Mesenchymal stem cell (in vitro differentiated cells and primary cell): ENCODE results near the gene TIMM8B.
A peak's percentile ranks its signal among the peaks of the same experiment; 100 is the strongest.
"Not testable (repeated sequence)": the region's sequence is repeated elsewhere in the genome, so short reads cannot be mapped to it uniquely, and the experiment has no call there.

Experiments used
- DNase-seq: peaks from one replicate; pipeline ENCODE4 v3.0.0-alpha.2; 2013
- H2AFZ ChIP-seq: one replicate; pipeline ENCODE4 v1.6.1; 2013; ENCODE audit warnings: low read depth, mild to moderate bottlenecking, control low read depth, inconsistent platforms, low read length, moderate library complexity
- H2AK5ac ChIP-seq: 2 replicates; pipeline ENCODE4 v1.6.1; 2013; ENCODE audit warnings: low read length, moderate library complexity, mild to moderate bottlenecking, inconsistent platforms; ENCODE audit not compliant: severe bottlenecking
- H2BK120ac ChIP-seq: one replicate; pipeline ENCODE4 v1.6.1; 2013; ENCODE audit warnings: low read depth, mild to moderate bottlenecking, inconsistent platforms, low read length, moderate library complexity
- H2BK12ac ChIP-seq, 2 experiments: one replicate each; pipeline ENCODE4 v1.6.1; 2013; ENCODE audit warnings: inconsistent platforms in 2 of 2, low read length in 2 of 2, mild to moderate bottlenecking in 2 of 2, moderate library complexity in 2 of 2, control low read depth in 1 of 2
- H2BK15ac ChIP-seq: one replicate; pipeline ENCODE4 v1.6.1; 2013; ENCODE audit warnings: mild to moderate bottlenecking, low read depth, inconsistent platforms; ENCODE audit not compliant: poor library complexity, severe bottlenecking
- H2BK5ac ChIP-seq: 2 replicates; pipeline ENCODE4 v1.6.1; 2013; ENCODE audit warnings: low read depth, mild to moderate bottlenecking, low read length, control low read depth, inconsistent platforms; ENCODE audit not compliant: poor library complexity, severe bottlenecking
- H3K14ac ChIP-seq, 2 experiments: one replicate each; pipeline ENCODE4 v1.6.1; 2013; ENCODE audit warnings: inconsistent platforms in 2 of 2, low read length in 2 of 2, control low read depth in 1 of 2, mild to moderate bottlenecking in 1 of 2, moderate library complexity in 1 of 2
- H3K18ac ChIP-seq, 2 experiments: one replicate each; pipeline ENCODE4 v1.6.1; 2013; ENCODE audit warnings: inconsistent platforms in 2 of 2, low read length in 2 of 2, control low read depth in 1 of 2, low read depth in 1 of 2, mild to moderate bottlenecking in 1 of 2
- H3K23ac ChIP-seq, 2 experiments: one replicate each; pipeline ENCODE4 v1.6.1; 2013; ENCODE audit warnings: inconsistent platforms in 2 of 2, low read length in 2 of 2, mild to moderate bottlenecking in 2 of 2, moderate library complexity in 2 of 2, control low read depth in 1 of 2
- H3K27ac ChIP-seq: 2 replicates; pipeline ENCODE4 v1.5.1; 2013; ENCODE audit warnings: mild to moderate bottlenecking, moderate library complexity, low read length, control low read depth, inconsistent platforms; ENCODE audit not compliant: poor library complexity, severe bottlenecking
- H3K27me3 ChIP-seq, 2 experiments: 2 replicates each; pipeline versions ENCODE4 v1.6.1 to v1.7.0; 2013; ENCODE audit warnings: low read length in 2 of 2, mild to moderate bottlenecking in 2 of 2, moderate library complexity in 2 of 2, control low read depth in 1 of 2, inconsistent platforms in 1 of 2; ENCODE audit not compliant: control insufficient read depth in 1 of 2, insufficient read depth in 1 of 2
- H3K36me3 ChIP-seq, 2 experiments: 2 replicates each; pipeline versions ENCODE4 v1.6.1 to v1.7.0; 2013; ENCODE audit warnings: low read length in 2 of 2, control low read depth in 1 of 2, inconsistent platforms in 1 of 2, low read depth in 1 of 2, mild to moderate bottlenecking in 1 of 2; ENCODE audit not compliant: insufficient read depth in 2 of 2, control insufficient read depth in 1 of 2
- H3K4ac ChIP-seq, 2 experiments: one replicate each; pipeline ENCODE4 v1.6.1; 2013; ENCODE audit warnings: inconsistent platforms in 2 of 2, low read length in 2 of 2, mild to moderate bottlenecking in 2 of 2, moderate library complexity in 2 of 2, control low read depth in 1 of 2, low read depth in 1 of 2
- H3K4me1 ChIP-seq: 2 replicates; pipeline ENCODE4 v1.6.1; 2013; ENCODE audit warnings: low read depth, low read length, control low read depth; ENCODE audit not compliant: control insufficient read depth, insufficient read depth
- H3K4me2 ChIP-seq: 2 replicates; pipeline ENCODE4 v1.6.1; 2013; ENCODE audit warnings: low read length, mild to moderate bottlenecking, inconsistent platforms; ENCODE audit not compliant: poor library complexity, severe bottlenecking
- H3K4me3 ChIP-seq, 2 experiments: 2 replicates each; pipeline versions ENCODE4 v1.5.1 to v1.7.0; 2013; ENCODE audit warnings: low read length in 2 of 2, mild to moderate bottlenecking in 2 of 2, control low read depth in 1 of 2, low read depth in 1 of 2; ENCODE audit not compliant: insufficient read depth in 1 of 2
- H3K79me1 ChIP-seq: replicated peaks from 2 replicates; pipeline ENCODE4 v1.6.1; 2013; ENCODE audit warnings: mild to moderate bottlenecking, control low read depth, low read length, inconsistent platforms; ENCODE audit not compliant: poor library complexity, severe bottlenecking
- H3K9ac ChIP-seq: 2 replicates; pipeline ENCODE4 v1.7.0; 2013; ENCODE audit warnings: mild to moderate bottlenecking, low read length, moderate library complexity
- H3K9me3 ChIP-seq: 2 replicates; pipeline ENCODE4 v1.7.0; 2013; ENCODE audit warnings: mild to moderate bottlenecking, low read length; ENCODE audit not compliant: control insufficient read depth
- H4K8ac ChIP-seq: one replicate; pipeline ENCODE4 v1.6.1; 2013; ENCODE audit warnings: inconsistent platforms, mild to moderate bottlenecking, low read length, moderate library complexity
- H4K91ac ChIP-seq: one replicate; pipeline ENCODE4 v1.6.1; 2013; ENCODE audit warnings: mild to moderate bottlenecking, low read length, inconsistent platforms
- WGBS: methylation state at CpG from one replicate; pipeline ENCODE4 v1.1.7; 2013; ENCODE audit warnings: mixed read lengths; 5-methylcytosine and 5-hydroxymethylcytosine counted together

TIMM8B gene

GRCh38 chr11:112048256-112048655 is 38.3 kb downstream of the TIMM8B start:
- not testable (repeated sequence) for H3K9me3 ChIP-seq, H2AFZ ChIP-seq, H3K9ac ChIP-seq, H3K4me3 ChIP-seq, H3K4ac ChIP-seq, H2BK12ac ChIP-seq, H2BK15ac ChIP-seq, H3K4me2 ChIP-seq, H2BK5ac ChIP-seq, H4K8ac ChIP-seq, H2BK120ac ChIP-seq, H3K27ac ChIP-seq, H2AK5ac ChIP-seq, H3K14ac ChIP-seq, DNase-seq, H3K27me3 ChIP-seq, H3K23ac ChIP-seq, H3K4me1 ChIP-seq, H4K91ac ChIP-seq, H3K18ac ChIP-seq
- WGBS, result 98% methylated on average over 2 of the region's 3 CpGs
- Histone ChIP-seq H3K79me1 (peaks cover 13% of the 10 kb centered on the region), H3K36me3 (peaks cover 16 to 84% of the 10 kb centered on the region in 2 experiments)

- not testable (repeated sequence) for H2BK120ac ChIP-seq, H2AFZ ChIP-seq, H3K4me3 ChIP-seq, H3K14ac ChIP-seq, H3K23ac ChIP-seq, H3K9me3 ChIP-seq, H2BK5ac ChIP-seq, H3K18ac ChIP-seq, H3K4me1 ChIP-seq, H3K4ac ChIP-seq, H4K91ac ChIP-seq, H3K4me2 ChIP-seq, H2AK5ac ChIP-seq, H2BK15ac ChIP-seq, H2BK12ac ChIP-seq, H3K27ac ChIP-seq, DNase-seq, H3K9ac ChIP-seq, H3K27me3 ChIP-seq, H4K8ac ChIP-seq
- H3K36me3 ChIP-seq, result peaks cover 13 to 80% of the 10 kb centered on the region in 2 experiments
- peaks cover 15% of the 10 kb centered on the region for H3K79me1 ChIP-seq
- WGBS, result 100% methylated on average over 1 of the region's 2 CpGs
Observed at GRCh38 chr11:112046647-112047046, 39.9 kb downstream of the TIMM8B start.

- H3K4me1 ChIP-seq, result no peaks in the 10 kb centered on the region
- H4K8ac ChIP-seq, result no peak overlapping the region
- no peaks in the 10 kb centered on the region for H3K9me3 ChIP-seq
- H2BK12ac ChIP-seq, result no peak overlapping the region
- no peak overlapping the region for H3K27ac ChIP-seq
- H4K91ac ChIP-seq, result no peak overlapping the region
- H3K4ac ChIP-seq, result no peak overlapping the region
- H3K18ac ChIP-seq, result peak overlapping the region in 1 of 2 experiments; percentile 24
- H3K23ac ChIP-seq, result no peak overlapping the region
- H2AK5ac ChIP-seq, result no peak overlapping the region
- no peak overlapping the region for H3K4me2 ChIP-seq
- 100% methylated on average over 2 of the region's 4 CpGs for WGBS
- no peak overlapping the region for H2AFZ ChIP-seq
- peaks cover 13 to 78% of the 10 kb centered on the region in 2 experiments for H3K36me3 ChIP-seq
- H3K4me3 ChIP-seq, result no peak overlapping the region
- no peak overlapping the region for H2BK15ac ChIP-seq
- H3K27me3 ChIP-seq, result no peaks in the 10 kb centered on the region
- H3K14ac ChIP-seq, result no peak overlapping the region
- H2BK5ac ChIP-seq, result no peak overlapping the region
- no peak for DNase-seq
- H3K9ac ChIP-seq, result no peak overlapping the region
- H3K79me1 ChIP-seq, result peaks cover 13% of the 10 kb centered on the region
- no peak overlapping the region for H2BK120ac ChIP-seq
Observed at GRCh38 chr11:112044961-112045360, 41.6 kb downstream of the TIMM8B start.

GRCh38 chr11:112042961-112043304 is 43.6 kb downstream of the TIMM8B start:
- WGBS, result no CpG with 5 or more reads among the region's 2 CpGs
- Histone ChIP-seq H2BK120ac (no peak overlapping the region), H2AFZ (no peak overlapping the region), H3K4ac (no peak overlapping the region), H3K9me3 (no peaks in the 10 kb centered on the region), H2BK5ac (no peak overlapping the region), H3K4me3 (no peak overlapping the region), H2AK5ac (no peak overlapping the region), H3K27ac (no peak overlapping the region), H3K4me2 (no peak overlapping the region), H2BK12ac (no peak overlapping the region), H3K27me3 (no peaks in the 10 kb centered on the region), H4K91ac (no peak overlapping the region), H3K18ac (no peak overlapping the region), H3K23ac (no peak overlapping the region), H3K4me1 (no peaks in the 10 kb centered on the region), H3K36me3 (peaks cover 13 to 78% of the 10 kb centered on the region in 2 experiments), H2BK15ac (no peak overlapping the region), H3K14ac (no peak overlapping the region), H3K9ac (no peak overlapping the region), H3K79me1 (peaks cover 12% of the 10 kb centered on the region), H4K8ac (no peak overlapping the region)
- no peak for DNase-seq
